ENCODE data around the gene C1QL2.

C1QL2 gene

GRCh38 chr2:119158563-119159347, at the start of gene C1QL2:
Gene C1QL2, minus strand, starts transcription at chr2:119158751. Its CDS starts 482 bp downstream, at chr2:119158269.
- DNase-seq, result peak; percentile 42

GRCh38 chr2:119207447-119207846, 48.9 kb upstream of the C1QL2 start:
- DNase-seq, result no peak

GRCh38 chr2:119206201-119206600, 47.6 kb upstream of the C1QL2 start:
- DNase-seq, result no peak

- no peak for DNase-seq
Observed at GRCh38 chr2:119205001-119205706, 46.6 kb upstream of the C1QL2 start.

GRCh38 chr2:119204525-119204924, 46.0 kb upstream of the C1QL2 start:
- DNase-seq, result no peak

GRCh38 chr2:119202610-119203310, 44.2 kb upstream of the C1QL2 start:
- no peak for DNase-seq

GRCh38 chr2:119201815-119202214, 43.3 kb upstream of the C1QL2 start:
- no peak for DNase-seq

GRCh38 chr2:119198240-119198840, 39.8 kb upstream of the C1QL2 start:
- no peak for DNase-seq

GRCh38 chr2:119197529-119198239, 39.1 kb upstream of the C1QL2 start:
- DNase-seq, result no peak

GRCh38 chr2:119197126-119197405, 38.5 kb upstream of the C1QL2 start:
- DNase-seq, result no peak

GRCh38 chr2:119196301-119197125, 38.0 kb upstream of the C1QL2 start:
- DNase-seq, result no peak

GRCh38 chr2:119195887-119196286, 37.3 kb upstream of the C1QL2 start:
- no peak for DNase-seq

GRCh38 chr2:119195001-119195400, 36.5 kb upstream of the C1QL2 start:
- DNase-seq, result no peak

GRCh38 chr2:119192893-119193292, 34.3 kb upstream of the C1QL2 start:
- no peak for DNase-seq

- no peak for DNase-seq
Observed at GRCh38 chr2:119190321-119191111, 32.0 kb upstream of the C1QL2 start.

GRCh38 chr2:119184512-119184911, 26.0 kb upstream of the C1QL2 start:
- DNase-seq, result no peak

- no peak for DNase-seq
Observed at GRCh38 chr2:119181791-119182445, 23.4 kb upstream of the C1QL2 start.

GRCh38 chr2:119181391-119181790, 22.8 kb upstream of the C1QL2 start:
- no peak for DNase-seq

GRCh38 chr2:119180892-119181291, 22.3 kb upstream of the C1QL2 start:
- DNase-seq, result no peak

- no peak for DNase-seq
Observed at GRCh38 chr2:119179991-119180390, 21.4 kb upstream of the C1QL2 start.

GRCh38 chr2:119179202-119179601, 20.7 kb upstream of the C1QL2 start:
- DNase-seq, result no peak
